IPS-18c (cell line): ENCODE measurements around the gene STAC2.

Experiments used
- H3K4me3 ChIP-seq: 2 replicates; pipeline ENCODE4 v1.7.0; 2013; ENCODE audit warnings: low read depth, mild to moderate bottlenecking, low read length, moderate library complexity; ENCODE audit not compliant: insufficient read depth
- H3K9me3 ChIP-seq: one replicate; pipeline ENCODE4 v1.6.1; 2013; ENCODE audit warnings: mild to moderate bottlenecking, low read length, moderate library complexity; ENCODE audit not compliant: control insufficient read depth, insufficient read depth

The STAC2 gene

DNA sequence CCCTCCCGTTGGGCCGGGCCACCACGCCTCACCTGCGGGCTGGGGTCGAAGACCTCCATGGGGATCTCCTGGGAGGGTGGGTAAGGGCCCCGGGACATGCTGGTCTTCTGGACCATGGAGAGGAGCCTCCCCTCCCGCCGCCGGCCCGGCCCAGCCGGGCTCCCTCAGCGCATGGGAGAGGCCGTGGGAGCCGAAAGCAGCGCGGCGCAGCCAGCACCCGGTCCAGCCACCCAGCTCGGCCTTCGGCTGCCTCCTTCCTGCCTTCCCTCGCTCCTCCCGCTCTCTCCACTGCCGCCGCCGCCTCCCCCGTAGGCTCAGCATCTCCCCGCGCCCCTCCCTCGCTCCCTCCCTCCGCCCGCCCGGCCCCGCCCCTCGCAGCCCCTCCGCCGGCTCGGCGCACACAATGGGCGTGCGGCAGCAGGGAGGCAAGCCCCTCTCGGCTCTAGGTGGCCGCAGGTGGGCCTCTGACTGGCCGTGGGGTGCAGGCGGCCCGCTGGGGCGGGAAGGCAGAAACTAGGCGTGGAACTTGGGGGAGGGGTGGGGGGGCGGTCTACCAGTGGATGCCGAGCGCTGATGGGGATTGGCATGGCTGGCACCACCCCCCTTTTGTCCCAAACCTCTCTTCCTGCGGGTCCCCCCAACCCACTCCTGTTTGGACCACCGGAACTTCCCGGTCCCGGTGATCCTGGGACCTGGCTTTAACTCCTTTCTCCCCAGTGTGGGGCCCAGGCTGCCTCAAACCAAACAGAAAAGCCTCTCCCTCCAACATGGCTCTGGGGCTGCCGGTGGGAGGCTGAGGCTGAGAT is 28.2 kb downstream of the STAC2 start, which contains the start of gene CACNB1:
TSS of gene CACNB1 (minus strand) at position 290 of the 806 bp plus-strand sequence. CDS start at position 116, 174 bp downstream.
- Histone ChIP-seq H3K4me3 (peak within 1 kb of the TSS; percentile 81), H3K9me3 (peaks cover 2% of the 10 kb centered on the region)

DNA sequence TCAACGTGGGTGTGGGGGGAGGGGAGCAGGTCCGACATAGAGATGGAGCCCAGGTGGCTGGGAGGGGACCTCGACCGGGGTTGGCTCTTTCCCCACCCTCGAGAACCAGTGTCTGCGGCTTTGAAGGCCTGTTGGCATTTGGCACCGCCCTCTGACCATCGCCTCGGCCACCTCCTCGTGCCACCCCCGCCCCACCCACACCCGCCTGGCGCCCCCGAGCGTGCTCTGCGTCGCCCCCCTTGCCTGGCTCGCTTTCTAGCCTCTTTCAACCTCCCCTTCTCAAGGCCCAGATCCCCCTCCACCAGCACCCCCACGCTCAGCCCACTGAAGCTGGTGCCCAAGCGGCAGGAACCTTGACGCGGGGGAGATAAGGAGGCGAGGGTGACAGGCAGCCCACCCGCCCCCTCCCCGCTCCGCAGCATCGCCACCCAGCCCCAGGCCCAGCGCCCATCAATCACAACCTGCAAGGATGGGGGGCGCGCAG is 28.9 kb downstream of the STAC2 start:
- Histone ChIP-seq H3K4me3 (peak overlapping the region; percentile 81), H3K9me3 (peaks cover 1% of the 10 kb centered on the region)

DNA sequence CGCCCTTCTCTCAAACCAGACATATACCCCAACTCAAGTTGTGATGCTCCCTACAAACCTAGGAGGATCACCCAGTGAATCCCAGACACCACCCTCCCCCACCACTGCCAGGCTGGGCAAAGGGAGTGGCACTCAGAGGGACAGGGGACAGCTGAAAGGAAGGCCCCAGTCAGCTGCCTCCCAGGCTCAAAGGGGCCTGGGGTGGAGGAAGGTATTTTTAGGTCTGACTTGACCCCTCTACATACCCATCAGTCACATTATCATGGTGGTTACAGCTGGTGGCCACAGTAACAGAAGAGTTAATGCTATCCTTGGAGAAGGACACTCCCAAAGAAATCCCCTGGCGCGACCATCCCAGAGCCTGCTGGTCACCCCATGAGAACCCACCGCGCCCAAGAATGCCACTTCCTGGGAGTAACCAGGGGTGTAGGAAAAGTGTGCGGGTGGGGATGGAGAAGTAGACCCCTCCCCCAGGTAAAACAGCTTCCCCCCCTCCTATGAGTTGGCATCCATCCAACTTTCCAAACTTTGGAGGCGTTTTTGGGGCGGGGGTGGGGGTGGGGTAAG is 29.4 kb downstream of the STAC2 start:
- H3K9me3 ChIP-seq, result no peaks in the 10 kb centered on the region
- peak overlapping the region; percentile 6; the same call in 1 of the 2 replicates for H3K4me3 ChIP-seq

DNA sequence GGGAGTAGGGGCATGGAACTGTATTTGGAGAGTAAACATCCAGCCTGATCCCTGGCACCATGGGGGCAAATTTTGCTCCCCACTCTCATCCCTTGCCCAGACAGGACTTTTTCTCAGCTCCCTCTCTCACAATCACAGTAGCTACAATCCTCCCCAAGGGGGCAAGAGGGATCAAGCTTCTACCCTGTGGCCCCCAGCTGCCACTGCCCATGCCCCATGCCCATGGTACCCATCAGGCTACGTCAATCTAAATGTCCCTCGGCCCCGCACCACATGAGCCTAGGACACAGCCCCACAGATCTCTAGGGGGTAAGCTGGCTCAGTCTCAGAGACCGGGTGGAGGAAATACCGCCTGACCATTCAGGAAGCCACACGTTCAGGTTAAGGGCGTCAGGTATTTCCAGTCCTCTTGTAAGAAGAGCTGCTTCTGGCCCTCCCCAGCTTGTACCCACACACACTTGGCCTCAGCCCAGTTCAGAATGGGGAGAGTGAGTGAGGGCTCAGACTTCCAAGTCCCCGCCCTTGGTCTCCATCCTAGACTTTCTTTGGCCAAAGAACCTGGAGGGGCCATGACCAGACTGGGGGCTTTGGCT is 30.1 kb downstream of the STAC2 start:
- no peaks in the 10 kb centered on the region for H3K9me3 ChIP-seq
- peak overlapping the region; percentile 32; the same call in 1 of the 2 replicates for H3K4me3 ChIP-seq

GRCh38 chr17:39194985-39195524 is 30.7 kb downstream of the STAC2 start:
- Histone ChIP-seq H3K9me3 (no peaks in the 10 kb centered on the region), H3K4me3 (peak overlapping the region; percentile 32)

GRCh38 chr17:39194089-39194984 is 31.4 kb downstream of the STAC2 start:
- peak overlapping the region; percentile 32 for H3K4me3 ChIP-seq

DNA sequence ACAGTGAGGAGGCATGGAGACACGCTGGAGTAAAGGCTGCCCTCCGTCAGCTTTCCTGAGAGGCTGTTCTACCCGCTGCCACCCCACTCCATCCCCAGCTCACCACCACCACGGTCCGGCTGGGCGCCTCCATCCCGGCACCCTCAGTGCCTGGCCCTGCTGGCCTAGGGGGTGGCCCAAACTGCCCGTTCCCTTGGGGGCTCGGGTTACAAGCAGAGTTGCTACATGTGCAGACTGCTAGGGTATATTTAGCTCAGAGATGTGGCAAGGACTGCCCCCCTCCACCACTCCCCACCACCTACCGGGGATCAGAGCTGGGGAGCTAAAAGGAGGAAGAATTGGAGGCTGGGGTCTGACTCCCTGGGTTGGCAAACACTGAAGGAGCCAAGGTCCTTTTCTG is 32.4 kb downstream of the STAC2 start:
- Histone ChIP-seq H3K4me3 (no peak overlapping the region), H3K9me3 (no peaks in the 10 kb centered on the region)

More at GRCh38 chr17:39194089-39194984, 31.4 kb downstream of the STAC2 start:
- no peaks in the 10 kb centered on the region for H3K9me3 ChIP-seq

DNA sequence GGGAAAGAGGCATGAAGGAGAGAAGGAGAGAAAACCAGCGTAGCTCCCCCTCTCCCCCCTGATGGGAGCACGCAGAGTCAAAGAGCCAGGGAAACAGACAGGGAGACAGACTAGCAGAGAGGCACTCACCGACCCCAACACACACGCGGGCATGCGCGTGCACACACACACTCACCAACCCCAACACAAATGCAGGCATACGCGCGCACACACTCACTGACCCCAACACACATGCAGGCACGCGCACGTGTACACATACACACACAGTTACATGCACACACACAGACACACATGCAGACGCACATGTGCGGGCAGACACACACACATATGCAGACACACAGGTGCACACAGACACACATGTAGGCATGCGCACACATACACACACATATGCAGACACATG is 32.8 kb downstream of the STAC2 start:
- no peaks in the 10 kb centered on the region for H3K9me3 ChIP-seq
- no peak overlapping the region for H3K4me3 ChIP-seq

- Histone ChIP-seq H3K9me3 (no peaks in the 10 kb centered on the region), H3K4me3 (no peak overlapping the region)
Observed at GRCh38 chr17:39191750-39192510, 33.8 kb downstream of the STAC2 start.

DNA sequence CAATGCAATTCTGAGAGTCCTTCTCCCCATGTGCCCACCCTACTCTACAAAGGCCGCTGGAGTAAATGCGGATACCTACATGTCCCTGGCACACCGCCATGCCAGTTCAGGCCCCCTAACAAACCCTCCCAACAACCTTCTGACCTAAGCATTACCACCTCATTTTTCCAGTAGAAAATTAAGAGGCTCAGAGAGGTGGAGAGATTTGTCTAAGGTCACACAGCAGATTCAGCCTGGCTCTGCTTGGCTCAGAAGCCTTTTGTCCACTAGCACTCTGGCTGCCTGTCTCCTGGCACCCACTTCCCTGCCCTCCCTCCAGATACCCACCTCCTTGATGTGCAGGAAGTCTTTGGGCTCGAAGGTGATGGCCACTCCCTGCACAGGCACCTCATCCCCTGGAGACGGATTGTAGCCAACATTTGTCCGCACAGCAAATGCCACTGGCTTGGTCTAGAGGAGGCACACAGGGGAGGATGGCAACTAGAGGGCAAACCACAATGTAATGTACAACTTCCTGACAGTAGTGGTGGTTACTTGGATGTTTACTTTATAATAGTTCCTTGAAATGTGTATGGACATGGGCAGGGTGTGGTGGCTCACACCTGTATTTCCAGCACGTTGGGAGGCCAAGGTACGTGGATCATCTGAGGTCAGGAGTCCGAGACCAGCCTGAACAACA is 38.5 kb downstream of the STAC2 start:
- no peaks in the 10 kb centered on the region for H3K9me3 ChIP-seq

DNA sequence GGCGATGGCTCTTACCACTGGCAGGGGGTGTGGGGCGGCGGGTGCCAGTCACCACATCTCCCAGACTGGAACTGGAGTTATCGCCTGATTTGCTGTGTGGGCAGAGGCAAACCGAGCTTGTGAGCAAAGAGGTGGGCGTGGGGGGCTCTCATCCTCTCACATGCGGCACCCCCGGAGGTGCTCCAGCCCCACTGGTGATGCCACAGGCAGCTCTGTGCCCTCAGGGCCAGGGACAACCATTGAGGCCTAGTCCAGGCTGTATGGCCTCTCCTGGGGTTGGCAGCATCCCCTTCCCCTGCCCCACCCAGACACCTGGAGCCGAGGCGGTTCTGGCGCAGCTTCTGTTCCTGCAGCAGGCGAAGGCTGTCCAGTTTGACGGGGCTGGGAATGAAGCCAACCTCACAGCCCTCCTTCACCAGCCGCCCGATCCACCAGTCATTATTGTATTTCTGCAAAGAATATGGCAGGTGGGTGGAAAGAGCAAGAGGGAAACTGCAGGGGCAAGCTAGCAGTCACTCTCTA is 39.2 kb downstream of the STAC2 start:
- H3K4me3 ChIP-seq, result no peak overlapping the region

More for the DNA sequence above, 38.5 kb downstream of the STAC2 start:
- no peak overlapping the region for H3K4me3 ChIP-seq

DNA sequence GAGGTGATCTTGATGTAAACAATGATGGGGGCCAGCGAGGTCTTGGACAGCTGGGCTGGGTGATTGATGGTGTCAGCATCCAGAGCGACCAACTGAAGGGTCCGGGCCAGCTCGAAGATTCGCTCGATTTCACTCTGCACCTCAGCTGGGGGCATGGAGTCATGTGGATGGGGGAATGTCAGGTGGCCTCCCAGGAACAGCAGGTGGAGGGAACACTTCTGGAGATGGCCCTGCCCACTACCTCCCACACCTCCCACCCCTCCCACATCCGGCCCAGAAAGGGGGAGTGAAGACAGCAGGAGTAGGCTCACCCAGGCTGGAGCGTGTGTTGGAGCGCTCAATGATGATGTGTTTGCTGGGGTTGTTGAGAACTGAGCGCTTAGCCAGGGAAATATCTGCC is 42.0 kb downstream of the STAC2 start:
- Histone ChIP-seq H3K9me3 (no peaks in the 10 kb centered on the region), H3K4me3 (no peak overlapping the region)

More for the DNA sequence above, 39.2 kb downstream of the STAC2 start:
- H3K9me3 ChIP-seq, result no peaks in the 10 kb centered on the region

DNA sequence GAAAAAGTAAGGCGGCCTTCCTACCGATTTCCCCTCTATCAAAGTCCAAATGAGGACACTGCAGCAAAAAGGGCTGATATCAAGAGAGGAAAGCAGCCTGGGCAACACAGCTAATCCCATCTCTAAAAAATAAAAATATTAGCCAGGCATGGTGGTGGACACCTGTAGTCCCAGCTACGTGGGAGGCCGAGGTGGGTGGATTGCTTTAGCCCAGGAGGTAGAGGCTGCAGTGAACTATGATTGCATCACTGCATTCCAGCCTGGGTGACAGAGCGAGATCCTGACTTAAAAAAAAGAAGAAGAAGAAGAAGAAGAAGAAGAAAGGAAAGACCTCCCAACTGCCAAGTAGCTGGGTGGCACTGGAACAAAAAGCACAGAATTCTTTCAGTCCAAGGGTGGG is 42.7 kb downstream of the STAC2 start:
- Histone ChIP-seq H3K9me3 (no peaks in the 10 kb centered on the region), H3K4me3 (no peak overlapping the region)

GRCh38 chr17:39181303-39181702 is 44.4 kb downstream of the STAC2 start:
- H3K4me3 ChIP-seq, result no peak overlapping the region
- H3K9me3 ChIP-seq, result no peaks in the 10 kb centered on the region

GRCh38 chr17:39178536-39178935 is 47.2 kb downstream of the STAC2 start:
- H3K9me3 ChIP-seq, result no peaks in the 10 kb centered on the region
- H3K4me3 ChIP-seq, result no peak overlapping the region
